ENCODE results near the gene ANXA1. TPM values are rescaled to one million over a fixed set of nuclear protein-coding genes. Genes with fewer than 3 reads are reported as not detected.

Gene ANXA1
- total RNA-seq, 1 experiment from 2014 or later: 8.3 TPM

- CTCF ChIA-PET: no interaction called here
- no peaks in the 10 kb centered on the region for H3K36me3 Mint-ChIP-seq (ENCODE audit: insufficient read depth, unreplicated experiment)
- H3K4me1 Mint-ChIP-seq (ENCODE audit: low read depth, unreplicated experiment): no peaks in the 10 kb centered on the region
- H3K4me3 ChIP-seq (ENCODE audit: low read depth, low read length): no peak overlapping the region
- no peaks in the 10 kb centered on the region for H3K27me3 Mint-ChIP-seq (ENCODE audit: insufficient read depth, unreplicated experiment)
- H3K9me3 ChIP-seq: no peaks in the 10 kb centered on the region
- no TSS peak for BruUV-seq (replicated peaks)
- H3K9me3 Mint-ChIP-seq (ENCODE audit: unreplicated experiment): no peaks in the 10 kb centered on the region
- H3K4me1 ChIP-seq: no peaks in the 10 kb centered on the region
- no peaks in the 10 kb centered on the region for H3K36me3 ChIP-seq (ENCODE audit: control insufficient read depth, insufficient read depth, low read length)
- no peak for TF ChIP-seq CTCF (IDR thresholded peaks at IDR 0.05; ENCODE audit: insufficient read depth in 1 of 2, low read depth in 1 of 2, low read length in 1 of 2, severe bottlenecking in 1 of 2, unreplicated experiment in 1 of 2)
- no peak overlapping the region for H3K4me3 Mint-ChIP-seq (ENCODE audit: unreplicated experiment)
- POLR2A ChIA-PET: no interaction called here
- H3K27ac Mint-ChIP-seq (ENCODE audit: unreplicated experiment): no peak overlapping the region
- no peak for DNase-seq
- intact Hi-C loops (cut with micrococcal nuclease; ENCODE audit: unreplicated experiment): no loop called here
- H3K27me3 ChIP-seq (replicated peaks; ENCODE audit: control insufficient read depth, insufficient read depth, low read length): no peaks in the 10 kb centered on the region
These were observed 42.6 kb downstream of the ANXA1 start for GRCh38 chr9:73194284-73194683.

GRCh38 chr9:73199448-73199847 lies 47.8 kb downstream of the ANXA1 start:
- Histone ChIP-seq H3K36me3 (ENCODE audit: control insufficient read depth, insufficient read depth, low read length) (no peaks in the 10 kb centered on the region), H3K9me3 (no peaks in the 10 kb centered on the region), H3K4me3 (ENCODE audit: low read depth, low read length) (no peak overlapping the region), H3K4me1 (no peaks in the 10 kb centered on the region), H3K27me3 (replicated peaks; ENCODE audit: control insufficient read depth, insufficient read depth, low read length) (no peaks in the 10 kb centered on the region)
- no peaks in the 10 kb centered on the region for H3K4me1 Mint-ChIP-seq (ENCODE audit: low read depth, unreplicated experiment)
- no peak for TF ChIP-seq CTCF (IDR thresholded peaks at IDR 0.05; ENCODE audit: insufficient read depth in 1 of 2, low read depth in 1 of 2, low read length in 1 of 2, severe bottlenecking in 1 of 2, unreplicated experiment in 1 of 2)
- BruUV-seq (replicated peaks): no TSS peak
- H3K4me3 Mint-ChIP-seq (ENCODE audit: unreplicated experiment): no peak overlapping the region
- DNase-seq: no peak
- POLR2A ChIA-PET: no interaction called here
- H3K9me3 Mint-ChIP-seq (ENCODE audit: unreplicated experiment): no peaks in the 10 kb centered on the region
- H3K36me3 Mint-ChIP-seq (ENCODE audit: insufficient read depth, unreplicated experiment): no peaks in the 10 kb centered on the region
- no peak overlapping the region for H3K27ac Mint-ChIP-seq (ENCODE audit: unreplicated experiment)
- CTCF ChIA-PET: no interaction called here
- intact Hi-C loops (cut with micrococcal nuclease; ENCODE audit: unreplicated experiment): no loop called here
- H3K27me3 Mint-ChIP-seq (ENCODE audit: insufficient read depth, unreplicated experiment): no peaks in the 10 kb centered on the region

- Mint-ChIP-seq H3K27ac (ENCODE audit: unreplicated experiment) (no peak overlapping the region), H3K4me1 (ENCODE audit: low read depth, unreplicated experiment) (no peaks in the 10 kb centered on the region), H3K4me3 (ENCODE audit: unreplicated experiment) (no peak overlapping the region), H3K9me3 (ENCODE audit: unreplicated experiment) (no peaks in the 10 kb centered on the region), H3K36me3 (ENCODE audit: insufficient read depth, unreplicated experiment) (no peaks in the 10 kb centered on the region), H3K27me3 (ENCODE audit: insufficient read depth, unreplicated experiment) (no peaks in the 10 kb centered on the region)
- Histone ChIP-seq H3K9me3 (no peaks in the 10 kb centered on the region), H3K4me3 (ENCODE audit: low read depth, low read length) (no peak overlapping the region), H3K36me3 (ENCODE audit: control insufficient read depth, insufficient read depth, low read length) (no peaks in the 10 kb centered on the region), H3K27me3 (replicated peaks; ENCODE audit: control insufficient read depth, insufficient read depth, low read length) (no peaks in the 10 kb centered on the region), H3K4me1 (no peaks in the 10 kb centered on the region)
- no TSS peak for BruUV-seq (replicated peaks)
- no peak for TF ChIP-seq CTCF (IDR thresholded peaks at IDR 0.05; ENCODE audit: insufficient read depth in 1 of 2, low read depth in 1 of 2, low read length in 1 of 2, severe bottlenecking in 1 of 2, unreplicated experiment in 1 of 2)
- DNase-seq: peak in 1 of 2 experiments; percentile 22
- intact Hi-C loops (cut with micrococcal nuclease; ENCODE audit: unreplicated experiment): loop anchor here (2.0 to 5.0 kb wide), 2 partner anchors 367 to 467 kb away; no protein-coding TSS in a partner anchor
- POLR2A ChIA-PET: no interaction called here
- CTCF ChIA-PET: no interaction called here
These were observed 48.2 kb downstream of the ANXA1 start for GRCh38 chr9:73199886-73200285.
